ENCODE data around the gene EIF1.

GRCh38 chr17:41739661-41740352, 51.1 kb downstream of the EIF1 start:
- TF ChIP-seq CTCF (IDR thresholded peaks at IDR 0.05; ENCODE audit: poor library complexity): no peak
- TF ChIP-seq EZH2 (IDR thresholded peaks at IDR 0.05; ENCODE audit: borderline replicate concordance): no peak
